ENCODE results near the gene REXO4.

DNA sequence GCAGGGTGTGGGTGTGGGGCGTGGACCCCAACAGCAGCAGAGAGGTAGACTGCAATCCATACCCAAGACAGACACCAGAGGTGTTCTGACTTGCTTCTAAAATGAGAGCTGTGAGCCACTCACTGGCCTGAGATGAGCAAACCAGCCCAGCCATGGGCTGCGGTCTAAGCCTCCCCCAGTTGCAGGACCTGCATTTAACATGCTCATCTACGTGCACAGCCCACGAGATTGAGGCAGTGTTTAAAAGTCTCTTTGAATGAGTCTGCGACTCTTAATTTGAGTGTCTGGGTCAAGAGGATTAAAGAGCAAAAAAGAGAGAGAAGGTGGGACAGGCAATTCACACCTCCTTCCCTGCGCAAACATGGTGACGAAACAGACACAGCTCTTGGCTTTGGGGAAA is 47.9 kb downstream of the REXO4 start:
- TF ChIP-seq EZH2 (IDR thresholded peaks at IDR 0.05; ENCODE audit: low read length, missing control alignments) (no peak), CTCF (conservative IDR thresholded peaks at IDR 0.05 in 1 of 2, IDR thresholded peaks at IDR 0.05 in 1 of 2; ENCODE audit: low read depth in 1 of 2, low read length in 2 of 2) (no peak)
